A673 (cell line): ENCODE data around the gene SEMA6A. TPM values are rescaled to one million over a fixed set of nuclear protein-coding genes. Genes with fewer than 3 reads are reported as not detected.

Experiments used
- BruUV-seq: library from RNA; stranded (reverse); fragments of 400-500 nt; replicated peaks from 2 replicates; lab custom pipeline; 2021; lab: Mats Ljungman, UMichigan
- CTCF ChIA-PET: fragments of 300-600 bp; sonication (Branson Sonifier 250); formaldehyde crosslinking; loops from one replicate; lab custom pipeline; 2022; ENCODE audit warnings: antibody characterized with exemption; lab: Charles Lee
- POLR2A ChIA-PET: fragments of 300-600 bp; sonication (Branson Sonifier 250); formaldehyde crosslinking; loops from one replicate; lab custom pipeline; 2022; ENCODE audit warnings: antibody characterized with exemption; ENCODE audit not compliant: low non-redundant PET; lab: Charles Lee
- DNase-seq: peaks from one replicate; pipeline ENCODE4 v3.0.0-alpha.2; 2015; ENCODE audit warnings: low spot score
- H3K27ac ChIP-seq: fragments of 200-600 bp; sonication (generic); 2 replicates; pipeline ENCODE4 v1.5.1; 2016; ENCODE audit warnings: mixed run types, low read depth, mild to moderate bottlenecking, mixed read lengths, antibody characterized with exemption, low read length; ENCODE audit not compliant: poor library complexity, severe bottlenecking
- H3K27me3 ChIP-seq: fragments of 200-600 bp; sonication (generic); replicated peaks from 2 replicates; pipeline ENCODE4 v1.6.1; 2017; ENCODE audit warnings: mixed run types, low read depth, mild to moderate bottlenecking, mixed read lengths, antibody characterized with exemption, low read length; ENCODE audit not compliant: insufficient read depth, poor library complexity
- H3K36me3 ChIP-seq: fragments of 200-600 bp; sonication (generic); 2 replicates; pipeline ENCODE4 v1.6.1; 2016; ENCODE audit warnings: mixed run types, mild to moderate bottlenecking, mixed read lengths, antibody characterized with exemption, low read length; ENCODE audit not compliant: insufficient read depth, poor library complexity, severe bottlenecking
- H3K4me1 ChIP-seq: fragments of 200-600 bp; sonication (generic); 2 replicates; pipeline ENCODE4 v1.6.1; 2017; ENCODE audit warnings: mixed run types, mild to moderate bottlenecking, mixed read lengths, antibody characterized with exemption, low read length; ENCODE audit not compliant: insufficient read depth, poor library complexity, severe bottlenecking
- H3K4me3 ChIP-seq: fragments of 200-600 bp; sonication (generic); 2 replicates; pipeline ENCODE4 v1.5.1; 2016; ENCODE audit warnings: low read depth, mixed run types, mild to moderate bottlenecking, mixed read lengths, low read length; ENCODE audit not compliant: poor library complexity, severe bottlenecking
- H3K9me3 ChIP-seq: fragments of 200-600 bp; sonication (generic); 2 replicates; pipeline ENCODE4 v1.6.1; 2016; ENCODE audit warnings: mixed run types, low read depth, mild to moderate bottlenecking, mixed read lengths, antibody characterized with exemption, low read length; ENCODE audit not compliant: poor library complexity, severe bottlenecking
- EZH2 ChIP-seq: fragments of 200-600 bp; sonication (generic); IDR thresholded peaks from 2 replicates; pipeline ENCODE4 v1.6.1; 2017; ENCODE audit warnings: borderline replicate concordance, low read depth, mild to moderate bottlenecking, mixed read lengths, antibody characterized with exemption, low read length; ENCODE audit not compliant: poor library complexity, severe bottlenecking
- intact Hi-C: fragments of 100-400 bp; cut with micrococcal nuclease; formaldehyde crosslinking; loops from one replicate; pipeline ENCODE4 v1.10.0; 2022; ENCODE audit not compliant: unreplicated experiment
- total RNA-seq: library from RNA; stranded (reverse); gene quantifications from 2 replicates; pipeline ENCODE4 v1.2.3, GENCODE V29; 2021
- TF ChIP-seq, protein P1 (sequence below): fragments of 300-800, 200-600 bp; sonication (generic); conservative IDR thresholded peaks from 2 replicates; pipeline ENCODE4 v1.5.1; 2017; ENCODE audit warnings: low read depth, mild to moderate bottlenecking, antibody characterized with exemption, low read length, moderate library complexity, mixed read lengths

The SEMA6A gene
- total RNA-seq, 1 experiment from 2014 or later, result 10.6 TPM

DNA sequence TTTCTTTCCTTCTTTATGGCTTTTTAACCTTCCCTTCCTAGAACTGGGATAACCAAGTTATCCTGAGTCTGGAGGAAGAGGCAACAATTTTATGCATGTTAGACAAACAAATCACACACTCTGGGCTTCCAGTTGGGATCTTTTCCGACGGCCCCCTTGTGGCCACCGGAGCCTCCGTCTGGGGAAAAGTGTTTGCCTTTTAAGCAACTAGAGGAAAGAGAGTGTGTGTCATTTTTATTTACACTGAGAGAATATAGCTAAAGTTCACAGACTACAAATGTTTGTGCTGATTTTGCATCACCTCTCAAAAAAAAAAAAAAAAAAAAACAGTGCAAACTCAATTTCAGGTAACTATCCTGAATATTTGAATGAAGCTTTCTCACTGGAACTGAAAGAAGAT, 126.2 kb downstream of the SEMA6A start:
- H3K4me3 ChIP-seq, result no peak overlapping the region
- no peaks in the 10 kb centered on the region for H3K36me3 ChIP-seq
- ChIA-PET CTCF (no interaction called here), POLR2A (no interaction called here)
- no peak for DNase-seq
- no peaks in the 10 kb centered on the region for H3K4me1 ChIP-seq
- H3K9me3 ChIP-seq, result no peaks in the 10 kb centered on the region
- no TSS peak for BruUV-seq
- no peak overlapping the region for H3K27ac ChIP-seq
- TF ChIP-seq EZH2, result no peak
- TF ChIP-seq, protein P1, sequence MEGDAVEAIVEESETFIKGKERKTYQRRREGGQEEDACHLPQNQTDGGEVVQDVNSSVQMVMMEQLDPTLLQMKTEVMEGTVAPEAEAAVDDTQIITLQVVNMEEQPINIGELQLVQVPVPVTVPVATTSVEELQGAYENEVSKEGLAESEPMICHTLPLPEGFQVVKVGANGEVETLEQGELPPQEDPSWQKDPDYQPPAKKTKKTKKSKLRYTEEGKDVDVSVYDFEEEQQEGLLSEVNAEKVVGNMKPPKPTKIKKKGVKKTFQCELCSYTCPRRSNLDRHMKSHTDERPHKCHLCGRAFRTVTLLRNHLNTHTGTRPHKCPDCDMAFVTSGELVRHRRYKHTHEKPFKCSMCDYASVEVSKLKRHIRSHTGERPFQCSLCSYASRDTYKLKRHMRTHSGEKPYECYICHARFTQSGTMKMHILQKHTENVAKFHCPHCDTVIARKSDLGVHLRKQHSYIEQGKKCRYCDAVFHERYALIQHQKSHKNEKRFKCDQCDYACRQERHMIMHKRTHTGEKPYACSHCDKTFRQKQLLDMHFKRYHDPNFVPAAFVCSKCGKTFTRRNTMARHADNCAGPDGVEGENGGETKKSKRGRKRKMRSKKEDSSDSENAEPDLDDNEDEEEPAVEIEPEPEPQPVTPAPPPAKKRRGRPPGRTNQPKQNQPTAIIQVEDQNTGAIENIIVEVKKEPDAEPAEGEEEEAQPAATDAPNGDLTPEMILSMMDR, result no peak
- H3K27me3 ChIP-seq, result no peaks in the 10 kb centered on the region
- intact Hi-C loops, result no loop called here

DNA sequence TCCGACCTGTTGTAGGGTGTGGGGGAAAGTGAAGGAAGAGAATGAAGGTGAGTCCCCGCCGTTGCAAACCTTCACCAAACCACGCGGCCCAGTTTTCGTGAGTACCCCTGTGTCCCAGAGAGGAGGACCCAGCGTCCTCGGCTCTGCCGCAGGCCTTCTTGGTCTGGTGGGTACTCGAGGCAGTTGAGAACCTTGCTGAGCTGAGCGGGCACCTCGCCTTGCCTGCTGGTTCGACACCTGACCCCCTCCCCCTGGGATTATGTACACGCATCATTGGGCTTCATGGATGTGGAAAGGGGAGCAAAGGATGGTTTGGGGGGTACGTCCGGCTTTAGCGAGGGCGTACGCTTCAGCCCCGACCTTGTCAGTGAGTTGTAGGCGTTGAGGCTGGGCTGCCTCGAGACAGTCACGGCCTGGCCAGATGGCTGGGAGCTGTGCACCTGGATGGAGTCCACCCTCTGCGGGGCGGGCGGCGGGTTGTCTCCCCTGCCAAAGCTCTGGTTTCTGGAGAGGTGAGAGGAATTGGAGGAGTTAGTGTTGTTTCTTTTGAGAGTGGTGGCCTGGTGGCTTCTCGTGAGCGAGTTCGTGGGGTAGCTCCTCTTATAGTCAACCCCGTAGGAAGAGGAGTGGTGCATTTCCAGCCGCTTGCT, 128.1 kb downstream of the SEMA6A start:
- CTCF ChIA-PET, result no interaction called here

DNA sequence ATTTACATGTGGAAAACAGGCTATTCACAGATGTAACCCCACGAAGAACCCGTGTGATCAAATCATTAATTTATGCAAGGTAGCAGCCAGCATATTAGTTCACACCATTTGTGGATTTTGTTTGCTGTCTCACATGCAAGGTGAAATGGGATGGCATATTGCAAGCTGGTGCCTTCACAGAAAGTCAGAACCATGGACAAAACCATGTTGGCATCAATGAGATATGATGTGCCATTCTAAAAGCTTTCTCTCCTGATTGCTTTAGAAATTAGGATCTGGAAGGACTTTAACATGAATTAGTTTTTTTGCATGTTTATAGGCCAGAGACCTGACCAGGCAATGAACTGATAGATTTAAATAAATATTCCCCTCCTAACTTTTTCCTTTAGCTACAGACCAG, 129.3 kb downstream of the SEMA6A start:
- no TSS peak for BruUV-seq
- no peaks in the 10 kb centered on the region for H3K36me3 ChIP-seq
- H3K9me3 ChIP-seq, result no peaks in the 10 kb centered on the region
- H3K27me3 ChIP-seq, result no peaks in the 10 kb centered on the region
- no peak overlapping the region for H3K27ac ChIP-seq
- TF ChIP-seq EZH2, result no peak
- TF ChIP-seq, protein P1, result no peak
- intact Hi-C loops, result no loop called here
- H3K4me1 ChIP-seq, result no peaks in the 10 kb centered on the region
- no peak for DNase-seq
- POLR2A ChIA-PET, result no interaction called here
- CTCF ChIA-PET, result no interaction called here
- H3K4me3 ChIP-seq, result no peak overlapping the region

More for the DNA sequence above, 128.1 kb downstream of the SEMA6A start:
- Histone ChIP-seq H3K27me3 (no peaks in the 10 kb centered on the region), H3K4me1 (no peaks in the 10 kb centered on the region), H3K4me3 (no peak overlapping the region), H3K9me3 (no peaks in the 10 kb centered on the region), H3K36me3 (no peaks in the 10 kb centered on the region), H3K27ac (no peak overlapping the region)
- DNase-seq, result no peak
- intact Hi-C loops, result no loop called here
- BruUV-seq, result no TSS peak
- TF ChIP-seq, protein P1, result no peak
- no peak for TF ChIP-seq EZH2
- POLR2A ChIA-PET, result no interaction called here
